GM12878 (cell line): ENCODE data around the gene PDE12. TPM values are rescaled to one million over a fixed set of nuclear protein-coding genes. Genes with fewer than 3 reads are reported as not detected.

ENCODE experiments used
- BHLHE40 ChIP-seq, 2 experiments: fragments of 450-650 bp in 1 of 2; IDR thresholded peaks; 2 replicates each; pipeline ENCODE4 v1.6.1; 2011 to 2017; ENCODE audit warnings: low read depth in 2 of 2, borderline replicate concordance in 1 of 2, improper control_type of control experiment in 1 of 2, low read length in 1 of 2, mild to moderate bottlenecking in 1 of 2
- CREM ChIP-seq: IDR thresholded peaks from 2 replicates; pipeline ENCODE4 v1.6.1; 2014; ENCODE audit warnings: antibody characterized with exemption, low read depth
- CUX1 ChIP-seq: IDR thresholded peaks from 2 replicates; pipeline ENCODE4 v1.6.1; 2012; ENCODE audit warnings: improper control_type of control experiment, low read depth, low read length; ENCODE audit not compliant: insufficient replicate concordance
- E4F1 ChIP-seq: fragments of 450-650 bp; IDR thresholded peaks from 2 replicates; pipeline ENCODE4 v1.6.1; 2018; ENCODE audit warnings: borderline replicate concordance, mild to moderate bottlenecking; ENCODE audit not compliant: partially characterized antibody
- FOS ChIP-seq: IDR thresholded peaks from 3 replicates; pipeline ENCODE4 v1.6.1; 2011; ENCODE audit warnings: borderline replicate concordance; ENCODE audit not compliant: insufficient read length; ENCODE audit errors: extremely low read depth
- JUND ChIP-seq: IDR thresholded peaks from 2 replicates; pipeline ENCODE4 v1.6.1; 2012; ENCODE audit warnings: low read depth, mild to moderate bottlenecking, low read length, improper control_type of control experiment, moderate library complexity
- MLLT1 ChIP-seq: fragments of 450-650 bp; IDR thresholded peaks from 2 replicates; pipeline ENCODE4 v1.6.1; 2016; ENCODE audit warnings: mild to moderate bottlenecking
- MTA2 ChIP-seq: fragments of 450-650 bp; IDR thresholded peaks from 2 replicates; pipeline ENCODE4 v1.6.1; 2016; ENCODE audit warnings: low read depth, mild to moderate bottlenecking, moderate library complexity
- MTA3 ChIP-seq: IDR thresholded peaks from 2 replicates; pipeline ENCODE4 v1.6.1; 2012; ENCODE audit warnings: low read length, inconsistent platforms, borderline replicate concordance
- RFX5 ChIP-seq: IDR thresholded peaks from 2 replicates; pipeline ENCODE4 v1.6.1; 2011; ENCODE audit warnings: low read depth, low read length, improper control_type of control experiment
- RUNX3 ChIP-seq: IDR thresholded peaks from 2 replicates; pipeline ENCODE4 v1.6.1; 2012; ENCODE audit warnings: low read length, inconsistent platforms
- SIN3A ChIP-seq: IDR thresholded peaks from 2 replicates; pipeline ENCODE4 v1.6.1; 2012; ENCODE audit warnings: low read depth, low read length, improper control_type of control experiment
- SP1 ChIP-seq: IDR thresholded peaks from one replicate; pipeline ENCODE4 v1.6.1; 2011; ENCODE audit warnings: low read depth, low read length
- TCF12 ChIP-seq: IDR thresholded peaks from 2 replicates; pipeline ENCODE4 v1.6.1; 2011; ENCODE audit warnings: low read depth, mild to moderate bottlenecking, low read length
- WRNIP1 ChIP-seq: IDR thresholded peaks from 2 replicates; pipeline ENCODE4 v1.6.1; 2011; ENCODE audit warnings: low read depth, low read length, improper control_type of control experiment, borderline replicate concordance
- ZBTB4 ChIP-seq: fragments of 450-650 bp; formaldehyde crosslinking; IDR thresholded peaks from 2 replicates; pipeline ENCODE4 v1.4.0; 2022; ENCODE audit warnings: mild to moderate bottlenecking, moderate library complexity
- polyA plus RNA-seq, 11 experiments: library from polyadenylated mRNA; depleted of rRNA in 4 of 11; unstranded in 6 of 11; stranded (reverse) in 5 of 11; fragments of >200 nt; fragmentation: Nextera tagmentation in 4 of 11; fragmentation: Illumina TruSeq in 1 of 11; extraction: Ambion mirVana in 4 of 11; extraction: Trizol in 1 of 11; gene quantifications; 1 replicate in 1 of 11; 2 replicates in 10 of 11; pipeline versions ENCODE4 v1.2.1 to v1.2.3, GENCODE V29; 2011 to 2016; ENCODE audit warnings: inconsistent platforms in 2 of 11, missing spikeins in 2 of 11, low read depth in 1 of 11
- total RNA-seq, 4 experiments: library from RNA; depleted of rRNA in 3 of 4; stranded (reverse); fragments of >200 nt in 3 of 4; fragmentation: Illumina TruSeq in 1 of 4; extraction: Trizol in 1 of 4; gene quantifications; 2 replicates each; pipeline versions ENCODE4 v1.2.1 to v1.2.3, GENCODE V29; 2013 to 2021

PDE12 gene
- total and polyA plus RNA-seq, 10 of the 15 experiments (the other 5 are each of a cell fraction or from before 2014, with no cell fraction given): 3.0 to 26.1 (median 17.4) TPM

- TF ChIP-seq CUX1 (no peak), MTA3 (no peak; the same call in 1 of the 2 replicates), SP1 (no peak), RUNX3 (peak; percentile 69), SIN3A (no peak), TCF12 (no peak), JUND (no peak), WRNIP1 (no peak), FOS (no peak), E4F1 (no peak), MTA2 (no peak; the same call in 1 of the 2 replicates), MLLT1 (no peak; the same call in 1 of the 2 replicates), BHLHE40 (IDR thresholded peaks at IDR 0.05; ENCODE audit: borderline replicate concordance in 1 of 2, low read depth in 2 of 2, low read length in 1 of 2) (no peak), CREM (no peak), ZBTB4 (CRISPR knock-in tag) (no peak), RFX5 (no peak)
Observed at GRCh38 chr3:57596495-57597126, 40.5 kb downstream of the PDE12 start (continued).
